ENCODE measurements around the gene DHRS12. TPM values are rescaled to one million over a fixed set of nuclear protein-coding genes. Genes with fewer than 3 reads are reported as not detected.

The DHRS12 gene
- total RNA-seq, 1 experiment from 2014 or later = 14.1 TPM

DNA sequence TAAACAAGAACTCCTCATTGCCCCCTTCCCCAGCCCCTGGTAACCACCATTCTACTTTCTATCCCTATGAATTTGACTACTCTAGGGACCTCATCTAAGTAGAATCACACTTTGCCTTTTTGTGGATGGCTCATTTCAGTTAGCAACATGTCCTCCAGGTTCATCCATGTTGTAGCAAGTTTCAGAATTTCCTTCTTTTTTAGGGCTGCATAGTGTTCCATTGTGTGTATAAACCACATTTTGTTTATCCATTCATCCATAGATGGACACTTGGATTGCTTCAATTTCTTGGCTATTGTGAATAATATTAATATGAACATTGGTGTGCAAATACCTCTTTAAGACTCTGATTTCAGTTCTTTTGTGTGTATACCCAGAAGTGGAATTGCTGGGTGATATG lies 4.8 kb upstream of the DHRS12 start:
- TF ChIP-seq, protein P1, sequence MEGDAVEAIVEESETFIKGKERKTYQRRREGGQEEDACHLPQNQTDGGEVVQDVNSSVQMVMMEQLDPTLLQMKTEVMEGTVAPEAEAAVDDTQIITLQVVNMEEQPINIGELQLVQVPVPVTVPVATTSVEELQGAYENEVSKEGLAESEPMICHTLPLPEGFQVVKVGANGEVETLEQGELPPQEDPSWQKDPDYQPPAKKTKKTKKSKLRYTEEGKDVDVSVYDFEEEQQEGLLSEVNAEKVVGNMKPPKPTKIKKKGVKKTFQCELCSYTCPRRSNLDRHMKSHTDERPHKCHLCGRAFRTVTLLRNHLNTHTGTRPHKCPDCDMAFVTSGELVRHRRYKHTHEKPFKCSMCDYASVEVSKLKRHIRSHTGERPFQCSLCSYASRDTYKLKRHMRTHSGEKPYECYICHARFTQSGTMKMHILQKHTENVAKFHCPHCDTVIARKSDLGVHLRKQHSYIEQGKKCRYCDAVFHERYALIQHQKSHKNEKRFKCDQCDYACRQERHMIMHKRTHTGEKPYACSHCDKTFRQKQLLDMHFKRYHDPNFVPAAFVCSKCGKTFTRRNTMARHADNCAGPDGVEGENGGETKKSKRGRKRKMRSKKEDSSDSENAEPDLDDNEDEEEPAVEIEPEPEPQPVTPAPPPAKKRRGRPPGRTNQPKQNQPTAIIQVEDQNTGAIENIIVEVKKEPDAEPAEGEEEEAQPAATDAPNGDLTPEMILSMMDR (IDR thresholded peaks at IDR 0.05; ENCODE audit: insufficient read depth in 1 of 2, low read depth in 1 of 2, low read length in 1 of 2, severe bottlenecking in 1 of 2, unreplicated experiment in 1 of 2) = no peak
- no peaks in the 10 kb centered on the region for H3K9me3 ChIP-seq
- no TSS peak for BruUV-seq (replicated peaks)
- Mint-ChIP-seq H3K27me3 (ENCODE audit: insufficient read depth, unreplicated experiment) (no peaks in the 10 kb centered on the region), H3K36me3 (ENCODE audit: insufficient read depth, unreplicated experiment) (peaks cover 11% of the 10 kb centered on the region), H3K4me1 (ENCODE audit: low read depth, unreplicated experiment) (peaks cover 9% of the 10 kb centered on the region), H3K9me3 (ENCODE audit: unreplicated experiment) (no peaks in the 10 kb centered on the region), H3K4me3 (ENCODE audit: unreplicated experiment) (no peak overlapping the region), H3K27ac (ENCODE audit: unreplicated experiment) (no peak overlapping the region)
- intact Hi-C loops (cut with micrococcal nuclease; ENCODE audit: unreplicated experiment) = loop anchor here (10.0 kb wide), 1 partner anchor 646 kb away; the partner anchor contains the start of genes CKAP2 and VPS36
- no peak for DNase-seq
- H3K4me3 ChIP-seq (ENCODE audit: low read depth, low read length) = no peak overlapping the region
- ChIA-PET CTCF (no interaction called here), POLR2A (no interaction called here)
- H3K36me3 ChIP-seq (ENCODE audit: control insufficient read depth, insufficient read depth, low read length) = no peaks in the 10 kb centered on the region
- no peaks in the 10 kb centered on the region for H3K4me1 ChIP-seq
- no peaks in the 10 kb centered on the region for H3K27me3 ChIP-seq (replicated peaks; ENCODE audit: control insufficient read depth, insufficient read depth, low read length)

- BruUV-seq (replicated peaks) = no TSS peak
- TF ChIP-seq, protein P1 (IDR thresholded peaks at IDR 0.05; ENCODE audit: insufficient read depth in 1 of 2, low read depth in 1 of 2, low read length in 1 of 2, severe bottlenecking in 1 of 2, unreplicated experiment in 1 of 2) = no peak
- Mint-ChIP-seq H3K36me3 (ENCODE audit: insufficient read depth, unreplicated experiment) (peaks cover 15% of the 10 kb centered on the region), H3K27me3 (ENCODE audit: insufficient read depth, unreplicated experiment) (no peaks in the 10 kb centered on the region), H3K4me3 (ENCODE audit: unreplicated experiment) (no peak overlapping the region), H3K9me3 (ENCODE audit: unreplicated experiment) (no peaks in the 10 kb centered on the region), H3K4me1 (ENCODE audit: low read depth, unreplicated experiment) (peaks cover 9% of the 10 kb centered on the region), H3K27ac (ENCODE audit: unreplicated experiment) (no peak overlapping the region)
- H3K9me3 ChIP-seq = no peaks in the 10 kb centered on the region
- H3K36me3 ChIP-seq (ENCODE audit: control insufficient read depth, insufficient read depth, low read length) = no peaks in the 10 kb centered on the region
- no peak overlapping the region for H3K4me3 ChIP-seq (ENCODE audit: low read depth, low read length)
- intact Hi-C loops (cut with micrococcal nuclease; ENCODE audit: unreplicated experiment) = loop anchor here (10.0 kb wide), 1 partner anchor 648 kb away; the partner anchor contains the start of genes CKAP2 and VPS36
- DNase-seq = no peak
- no peaks in the 10 kb centered on the region for H3K27me3 ChIP-seq (replicated peaks; ENCODE audit: control insufficient read depth, insufficient read depth, low read length)
- peaks cover 8% of the 10 kb centered on the region; the same call in 1 of the 2 replicates for H3K4me1 ChIP-seq
- ChIA-PET POLR2A (no interaction called here), CTCF (no interaction called here)
Observed at GRCh38 chr13:51807041-51807440, 3.1 kb upstream of the DHRS12 start.

GRCh38 chr13:51806566-51806965 lies 2.6 kb upstream of the DHRS12 start:
- Histone ChIP-seq H3K27me3 (replicated peaks; ENCODE audit: control insufficient read depth, insufficient read depth, low read length) (no peaks in the 10 kb centered on the region), H3K4me1 (peaks cover 8% of the 10 kb centered on the region; the same call in 1 of the 2 replicates), H3K36me3 (ENCODE audit: control insufficient read depth, insufficient read depth, low read length) (no peaks in the 10 kb centered on the region), H3K4me3 (ENCODE audit: low read depth, low read length) (no peak overlapping the region), H3K9me3 (no peaks in the 10 kb centered on the region)
- POLR2A ChIA-PET = no interaction called here
- no peak for DNase-seq
- Mint-ChIP-seq H3K27ac (ENCODE audit: unreplicated experiment) (no peak overlapping the region), H3K36me3 (ENCODE audit: insufficient read depth, unreplicated experiment) (peaks cover 15% of the 10 kb centered on the region), H3K27me3 (ENCODE audit: insufficient read depth, unreplicated experiment) (no peaks in the 10 kb centered on the region), H3K4me3 (ENCODE audit: unreplicated experiment) (no peak overlapping the region), H3K9me3 (ENCODE audit: unreplicated experiment) (no peaks in the 10 kb centered on the region), H3K4me1 (ENCODE audit: low read depth, unreplicated experiment) (peaks cover 9% of the 10 kb centered on the region)
- no TSS peak for BruUV-seq (replicated peaks)
- intact Hi-C loops (cut with micrococcal nuclease; ENCODE audit: unreplicated experiment) = loop anchor here (10.0 kb wide), 1 partner anchor 648 kb away; the partner anchor contains the start of genes CKAP2 and VPS36
- TF ChIP-seq, protein P1 (IDR thresholded peaks at IDR 0.05; ENCODE audit: insufficient read depth in 1 of 2, low read depth in 1 of 2, low read length in 1 of 2, severe bottlenecking in 1 of 2, unreplicated experiment in 1 of 2) = no peak
- CTCF ChIA-PET = no interaction called here

Measured in Caco-2 (cell line).